SHP77 treated with DMSO at 0.1 percent for 48 hours (cell line): ENCODE measurements around the gene C6orf120.
"Not testable (repeated sequence)": the region's sequence is repeated elsewhere in the genome, so short reads cannot be mapped to it uniquely, and the experiment has no call there.

ENCODE experiments used
- DNase-seq: peaks from one replicate; lab custom pipeline; 2025; lab: John Stamatoyannopoulos, UW

C6orf120 gene

DNA sequence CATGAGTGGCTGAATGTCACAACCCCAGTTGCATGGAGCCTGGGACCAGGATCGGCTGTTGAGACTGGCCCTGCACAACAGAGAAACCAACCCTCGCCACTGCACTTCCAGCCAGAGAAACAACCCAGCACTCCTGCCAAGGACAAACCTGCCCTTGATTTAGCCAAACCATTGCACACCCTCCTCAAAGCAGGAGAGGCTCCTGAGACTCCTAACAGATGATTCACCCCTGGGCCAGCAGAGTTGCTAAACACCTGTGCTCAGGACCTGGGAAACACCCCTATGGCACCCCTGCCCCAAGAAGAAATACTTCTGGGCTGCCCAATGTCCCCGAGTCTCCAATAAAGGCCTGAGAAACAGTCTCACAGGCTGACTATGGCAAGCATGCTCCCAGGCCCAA, 17.9 kb upstream of the C6orf120 start:
- no peak for DNase-seq

DNA sequence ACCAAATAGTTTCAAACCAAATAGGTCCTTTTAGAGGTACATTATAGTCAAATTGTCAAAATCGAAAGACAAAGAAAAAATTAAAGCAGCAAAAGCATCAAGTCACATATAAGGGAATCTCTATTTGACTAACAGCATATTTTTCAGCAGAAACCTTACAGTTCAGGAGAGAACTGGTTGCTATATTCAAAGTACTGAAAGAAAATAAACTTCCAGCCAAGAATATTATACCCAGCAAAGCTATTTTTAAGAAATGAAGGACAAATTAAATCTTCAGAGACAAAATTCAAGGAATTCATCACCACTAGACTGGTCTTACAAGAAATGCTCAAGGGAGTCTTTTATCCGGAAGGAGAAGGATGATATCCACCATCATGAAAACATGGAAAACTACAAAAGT, 16.1 kb upstream of the C6orf120 start:
- no peak for DNase-seq

DNA sequence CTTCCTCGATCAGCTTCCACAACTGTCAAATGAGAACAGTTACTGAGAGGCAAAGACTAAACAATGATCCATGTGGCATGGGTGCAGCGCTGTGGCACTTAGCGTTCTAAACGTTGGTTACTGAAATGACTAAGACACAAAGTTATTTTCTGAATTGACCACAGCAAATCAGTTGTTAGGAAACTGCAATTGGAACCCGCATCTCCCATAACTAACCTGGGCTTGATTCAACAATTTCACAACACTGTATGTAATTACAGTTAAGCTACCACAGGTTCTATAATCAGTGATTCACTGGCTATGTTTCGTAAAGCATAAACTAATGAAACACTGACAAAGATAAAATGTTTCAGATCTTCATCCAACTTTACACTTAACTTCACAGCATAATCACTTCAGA, 12.6 kb upstream of the C6orf120 start:
- no peak for DNase-seq

DNA sequence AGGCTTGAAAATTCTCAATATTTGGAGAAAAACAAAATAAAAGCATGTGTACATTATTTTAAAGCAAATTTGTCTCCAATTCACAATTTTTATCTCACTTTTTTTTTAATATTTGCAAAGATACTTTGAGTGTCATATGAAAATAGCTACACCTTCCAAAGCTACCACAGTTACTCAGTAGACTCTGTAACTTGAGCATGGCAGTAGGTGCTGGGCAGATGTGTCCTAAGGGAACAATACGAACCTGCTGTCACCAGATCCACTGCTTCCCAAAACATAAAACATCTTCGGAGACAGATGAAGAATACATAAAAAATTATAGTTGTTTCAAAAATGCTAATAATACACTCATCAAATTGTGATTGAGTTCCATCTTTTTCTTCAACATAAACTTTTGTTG, 10.7 kb upstream of the C6orf120 start:
- DNase-seq: no peak

DNA sequence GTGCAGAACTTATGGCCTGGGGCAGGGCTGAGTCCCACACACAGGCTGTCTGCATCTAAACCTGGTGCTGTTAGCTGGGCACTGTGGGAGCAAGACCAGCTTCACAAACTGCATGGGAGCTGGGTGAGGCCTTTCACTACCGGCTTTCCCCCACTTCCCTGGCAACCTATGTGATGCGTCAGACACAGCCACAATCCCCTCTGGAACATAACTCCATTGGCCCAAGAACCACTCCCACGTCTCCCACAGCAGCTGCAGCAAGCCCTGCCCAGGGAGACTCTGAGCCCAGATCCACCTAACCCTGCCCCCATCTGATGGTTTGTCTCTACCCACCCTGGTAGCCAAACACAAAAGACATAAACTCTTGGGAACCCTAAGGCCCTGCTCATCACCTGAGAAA, 9.4 kb upstream of the C6orf120 start:
- no peak for DNase-seq

DNA sequence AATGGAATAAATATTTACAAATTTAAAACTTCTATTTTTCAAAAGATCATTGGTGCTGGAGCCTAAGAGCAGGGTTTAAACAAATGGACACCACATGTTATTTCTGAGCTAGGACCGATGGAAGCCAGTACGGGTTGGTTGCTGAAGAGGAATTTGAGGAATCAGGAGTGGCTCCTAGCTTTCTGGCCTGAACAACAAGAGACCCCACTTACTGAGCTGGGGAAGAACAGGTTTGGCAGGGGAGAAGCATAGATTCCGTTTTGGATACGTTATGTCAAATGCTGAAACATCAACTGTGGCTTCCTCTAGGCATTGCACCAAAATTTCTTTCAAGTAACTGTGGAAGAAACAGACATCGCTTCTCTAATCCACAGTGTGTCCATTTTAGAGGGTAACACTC, 6.8 kb upstream of the C6orf120 start:
- no peak for DNase-seq

DNA sequence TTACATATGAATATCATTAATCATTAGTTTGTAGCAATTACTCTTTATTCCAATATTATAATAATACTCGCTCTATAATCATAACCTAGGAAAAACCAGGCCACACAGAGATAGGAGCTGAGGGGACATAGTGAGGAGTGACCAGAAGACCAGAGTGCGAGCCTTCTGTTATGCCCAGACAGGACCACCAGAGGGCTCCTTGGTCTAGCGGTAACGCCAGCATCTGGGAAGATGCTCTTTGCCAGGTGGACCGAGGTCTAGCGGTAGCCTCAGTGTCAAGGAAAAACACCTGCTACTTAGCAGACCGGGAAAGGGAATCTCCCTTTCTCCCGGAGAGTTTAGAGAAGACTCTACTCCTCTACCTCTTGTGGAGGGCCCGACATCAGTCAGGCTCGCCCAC, 4.8 kb upstream of the C6orf120 start:
- DNase-seq: not testable (repeated sequence)

DNA sequence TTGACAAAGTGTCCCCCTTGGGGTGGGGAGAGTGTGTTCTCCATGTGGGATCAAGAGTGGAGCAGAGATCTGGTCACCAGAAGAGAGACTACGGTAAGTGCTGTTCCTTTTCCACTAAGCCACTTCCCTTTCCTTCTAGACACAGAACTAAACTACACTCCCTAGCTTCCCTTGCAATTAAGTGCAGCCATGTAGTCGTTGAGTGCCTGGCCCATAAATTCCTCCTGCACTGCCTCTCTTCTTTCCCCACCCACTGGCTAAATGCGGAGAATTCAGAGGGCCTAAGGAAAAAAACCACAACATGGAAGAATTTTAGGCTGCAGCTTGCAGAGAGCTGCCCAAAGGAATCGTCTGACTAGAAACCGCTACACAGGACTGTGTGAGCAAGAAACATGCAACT, 1.6 kb upstream of the C6orf120 start:
- DNase-seq: no peak

DNA sequence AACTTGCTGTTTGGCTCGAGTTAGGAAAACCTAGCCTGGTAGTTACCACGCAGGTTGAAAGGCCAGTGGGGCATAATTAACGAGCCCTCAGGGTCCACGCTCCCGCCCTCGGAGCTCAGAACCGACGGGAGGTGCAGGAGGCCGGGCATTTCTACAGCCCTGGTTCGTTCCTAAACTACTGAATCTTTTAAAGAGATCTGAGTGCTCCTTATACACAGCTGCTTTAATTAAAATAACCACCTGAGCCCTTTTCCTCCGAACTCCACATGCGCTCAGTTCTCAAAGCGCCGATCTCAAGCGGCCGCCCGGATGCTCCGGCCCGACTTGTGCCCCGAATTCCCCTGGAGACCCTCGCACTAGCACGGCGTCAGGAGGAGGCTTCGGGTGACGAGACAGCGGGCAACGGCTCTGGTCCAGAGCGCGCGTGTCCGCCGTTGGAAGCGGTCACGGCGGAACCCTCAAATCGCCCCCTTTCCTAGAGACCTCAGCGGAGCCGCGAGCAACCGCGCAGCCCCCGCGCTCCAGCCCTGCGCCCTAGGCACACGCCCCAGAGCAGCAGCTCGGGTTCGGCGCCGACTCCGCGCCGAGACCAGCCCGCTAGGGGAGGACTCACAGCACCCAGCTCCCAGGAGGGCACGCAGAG, 494 bp upstream of the C6orf120 start:
- DNase-seq: no peak

DNA sequence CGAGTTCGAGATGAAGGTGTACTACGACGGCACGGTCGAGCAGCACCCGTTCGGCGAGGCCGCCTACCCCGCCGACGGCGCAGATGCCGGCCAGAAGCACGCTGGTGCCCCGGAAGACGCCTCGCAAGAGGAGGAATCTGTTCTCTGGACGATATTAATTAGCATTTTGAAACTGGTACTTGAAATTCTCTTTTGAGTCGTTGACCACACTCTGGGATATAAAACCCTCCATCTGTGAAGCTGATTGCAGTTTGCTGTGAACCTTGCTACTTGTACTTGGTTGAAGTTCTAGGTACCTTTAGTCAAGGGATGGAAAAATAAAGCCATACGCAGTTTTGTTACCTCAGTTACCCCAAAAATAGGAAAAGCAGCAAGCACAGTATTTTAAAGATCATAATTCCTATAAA, 917 bp downstream of the C6orf120 start:
- DNase-seq: no peak

DNA sequence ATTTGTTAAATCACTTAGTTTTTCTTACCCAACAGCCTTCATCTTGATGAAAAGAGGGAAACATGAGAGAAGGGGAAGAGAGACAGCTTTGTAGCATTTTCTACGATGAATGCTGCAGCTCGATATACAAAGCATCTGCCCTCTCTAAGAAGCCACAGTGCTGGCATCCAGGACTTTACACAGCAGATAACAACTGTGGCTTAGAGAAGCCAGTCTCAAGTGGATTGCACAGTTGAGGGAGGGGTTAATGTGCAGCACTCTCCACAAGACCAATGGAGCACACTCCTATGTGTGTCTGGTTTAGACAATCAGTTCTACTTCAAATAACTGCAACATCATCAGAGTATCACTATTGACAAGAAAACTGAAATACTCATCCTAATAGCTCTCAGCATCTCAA, 5.8 kb downstream of the C6orf120 start:
- DNase-seq: no peak

DNA sequence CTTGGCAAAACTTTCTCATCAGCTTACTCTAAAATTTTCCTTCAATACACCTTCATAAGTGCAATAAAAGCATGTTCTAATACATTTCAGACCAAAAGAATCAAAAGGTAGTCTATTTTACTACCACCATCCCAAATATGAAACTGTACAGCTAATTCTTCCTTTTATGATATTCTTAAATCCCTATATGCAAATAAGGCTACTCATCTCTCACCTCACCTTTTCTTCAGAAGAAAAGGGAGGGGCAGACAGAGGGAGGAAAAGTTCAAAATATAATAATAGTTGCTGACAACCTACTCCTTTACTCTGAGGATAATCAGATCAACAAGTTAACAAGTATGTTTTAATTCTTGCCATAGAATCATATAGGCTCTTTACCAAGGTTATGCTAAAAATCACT, 7.4 kb downstream of the C6orf120 start:
- DNase-seq: no peak

DNA sequence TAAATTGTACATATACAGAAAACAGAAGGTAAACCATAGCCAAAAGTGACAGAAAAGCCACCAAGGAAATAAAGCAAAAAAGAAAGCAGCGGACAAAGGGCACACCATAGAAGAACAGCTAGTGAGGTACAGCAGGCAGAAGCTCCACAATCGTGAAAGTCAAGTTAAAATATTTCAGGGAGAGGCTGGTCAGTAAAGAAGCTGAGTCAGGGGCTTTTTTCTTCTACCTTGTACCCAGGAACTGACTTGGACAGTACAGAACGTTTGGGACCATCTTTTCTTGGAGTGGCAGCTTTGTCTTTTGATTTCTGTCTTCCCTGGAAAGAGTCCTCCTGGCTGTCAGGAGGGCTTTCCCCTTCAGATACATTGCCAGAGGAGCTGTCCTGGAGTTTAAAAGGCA, 8.1 kb downstream of the C6orf120 start:
- DNase-seq: no peak

DNA sequence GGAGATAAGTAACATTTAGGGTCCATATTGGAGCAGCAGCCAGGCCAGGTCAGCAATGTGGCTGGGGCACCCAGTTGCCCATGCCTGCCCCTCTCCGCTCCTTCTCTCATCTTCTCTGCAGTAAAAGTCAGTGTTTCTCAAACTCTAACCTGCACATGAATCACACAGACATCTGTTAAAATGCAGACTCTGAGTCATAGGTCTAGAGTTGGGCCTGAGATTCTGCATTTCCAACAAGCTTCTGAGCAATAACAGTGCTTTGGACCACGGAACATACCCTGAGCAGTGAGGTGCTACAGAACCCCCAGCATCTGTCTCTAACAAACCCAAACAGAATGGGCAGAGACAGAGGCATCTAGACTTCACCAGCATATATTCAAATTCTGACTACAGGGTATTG, 12.3 kb downstream of the C6orf120 start:
- no peak for DNase-seq

DNA sequence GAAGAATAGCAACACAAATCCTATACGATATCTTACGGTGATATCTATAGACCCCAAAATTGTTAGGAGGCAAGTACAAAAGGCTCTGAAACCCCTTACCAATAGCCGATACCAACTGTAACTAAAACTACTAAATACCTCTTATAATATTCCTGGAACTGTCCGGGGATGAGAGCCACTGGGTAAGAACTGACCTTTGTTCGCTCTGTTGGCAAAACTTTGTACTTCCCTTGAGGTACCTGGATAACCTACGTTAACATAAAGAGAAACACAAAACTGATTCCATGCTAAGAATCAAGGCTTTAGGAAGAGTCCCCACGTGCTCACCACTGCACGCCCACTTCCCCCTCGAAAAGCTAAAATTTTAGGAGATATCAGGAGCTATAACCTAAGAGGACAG, 12.7 kb downstream of the C6orf120 start:
- DNase-seq: no peak

DNA sequence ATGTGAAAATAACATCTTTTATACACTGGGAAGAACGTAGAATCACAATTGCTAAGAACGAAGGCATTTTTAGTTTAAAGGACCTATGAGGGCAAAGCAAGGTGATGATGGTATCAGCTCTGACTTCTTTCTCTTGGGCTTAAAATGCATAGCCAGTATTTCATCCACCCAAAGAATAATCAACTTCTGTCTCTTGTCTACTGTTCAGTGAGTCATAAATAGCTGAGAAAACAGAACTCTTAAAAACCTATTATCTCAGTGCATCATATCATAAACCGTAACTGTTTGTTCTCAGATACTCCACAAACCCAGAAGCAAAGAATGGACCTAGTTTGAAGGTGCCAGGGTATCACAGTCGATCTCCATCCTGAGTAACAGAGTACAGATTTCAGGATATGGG, 17.2 kb downstream of the C6orf120 start:
- DNase-seq: no peak

DNA sequence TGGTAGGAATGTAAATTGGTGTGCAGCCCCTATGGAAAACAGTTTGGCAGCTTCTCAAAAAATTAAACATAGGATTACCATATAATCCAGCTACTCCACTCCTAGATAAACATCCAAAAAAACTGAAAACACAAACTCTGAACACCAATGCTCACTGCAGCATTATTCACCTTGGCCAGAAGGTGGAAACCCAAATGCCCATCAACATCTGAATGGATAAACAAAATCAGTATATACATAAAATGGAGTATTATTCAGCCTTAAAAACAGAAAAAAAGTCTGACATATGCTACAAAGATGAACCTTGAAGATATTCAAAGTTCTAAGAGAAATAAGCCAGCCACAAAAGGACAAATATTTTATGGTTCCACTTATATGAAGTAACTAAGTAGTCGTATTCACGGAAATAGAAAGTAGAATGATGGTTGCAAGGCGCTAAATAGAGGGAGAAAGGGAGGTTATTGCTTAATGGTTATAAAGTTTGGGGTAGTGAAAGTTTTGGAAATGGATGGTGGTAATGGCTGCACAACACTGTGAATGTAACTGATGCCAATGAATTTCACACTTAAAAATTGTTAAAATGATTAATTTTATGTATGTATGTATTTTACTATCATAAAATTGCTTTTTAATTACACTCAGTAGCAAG, 18.4 kb downstream of the C6orf120 start:
- no peak for DNase-seq

DNA sequence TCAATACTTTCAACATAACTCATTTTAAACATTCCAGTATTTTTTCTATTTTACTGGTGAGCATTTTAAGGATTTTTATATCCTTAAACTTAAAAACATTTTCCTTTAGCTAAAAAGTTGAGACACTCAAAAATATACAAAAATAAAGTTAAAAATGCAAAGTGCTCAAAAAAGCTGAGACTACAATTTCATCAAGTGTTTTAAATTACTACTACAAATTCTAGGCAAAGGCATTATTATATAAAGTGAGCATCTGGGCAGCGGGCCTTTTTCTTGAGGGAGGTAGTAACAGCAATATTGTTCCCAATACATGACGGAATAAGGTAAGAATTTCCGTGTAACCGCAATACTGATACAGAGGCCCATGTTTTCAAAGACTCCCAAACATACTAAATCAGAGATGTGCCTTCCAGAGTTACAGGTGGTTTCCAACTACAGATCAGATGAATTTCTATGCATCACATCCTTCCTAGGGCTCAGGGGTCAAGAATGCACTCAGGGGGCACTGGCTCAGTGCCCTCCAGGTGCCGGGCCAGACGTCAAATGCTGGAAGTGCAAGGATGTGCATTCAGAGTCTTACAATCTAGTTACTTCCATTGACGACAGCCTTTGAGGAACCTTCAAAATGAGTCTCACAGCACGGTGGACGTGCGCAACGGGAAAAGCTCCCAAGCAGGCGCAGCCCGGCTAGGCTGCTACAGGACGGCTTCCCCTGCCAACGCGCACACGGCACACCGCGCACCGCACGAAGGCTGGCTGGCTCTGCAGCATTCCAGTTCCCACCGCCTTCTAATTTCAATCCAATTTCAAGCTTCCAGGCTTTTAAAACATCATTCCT, 20.7 kb downstream of the C6orf120 start:
- no peak for DNase-seq

DNA sequence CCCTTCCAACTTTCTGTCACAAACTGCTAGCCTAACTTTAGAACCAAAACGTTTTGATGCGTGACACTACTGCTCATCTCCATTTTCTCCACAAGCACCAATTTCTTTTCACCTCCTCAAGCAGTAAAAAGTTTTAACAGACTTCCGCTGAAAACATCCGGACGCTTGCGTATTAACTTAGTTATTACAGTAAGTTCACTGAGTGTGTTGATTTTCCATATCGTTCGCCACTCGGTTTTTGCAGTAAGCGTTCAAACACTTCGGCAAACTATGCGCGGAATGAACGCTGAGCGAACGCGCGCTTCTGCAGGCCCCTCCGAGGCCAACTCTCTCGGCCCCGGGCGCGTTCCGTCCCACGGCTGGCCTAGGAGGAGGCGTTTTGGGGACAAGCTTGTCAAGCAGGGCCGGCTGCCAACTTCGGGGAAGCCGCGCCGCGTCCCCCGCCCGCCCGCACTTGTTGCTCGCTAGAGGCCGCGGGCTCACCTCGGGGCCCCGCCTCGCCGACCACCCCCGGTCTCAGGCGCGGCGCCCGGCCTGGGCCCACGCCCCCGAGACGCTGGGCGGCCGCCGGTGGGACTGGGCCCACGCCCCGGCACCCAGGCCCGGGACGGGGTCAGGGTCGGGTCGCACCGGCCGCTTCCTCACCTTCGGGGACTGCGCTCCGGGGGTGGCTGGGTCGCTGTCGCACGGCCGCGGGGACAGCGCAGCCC, 21.4 kb downstream of the C6orf120 start:
- peak; percentile 5 for DNase-seq

DNA sequence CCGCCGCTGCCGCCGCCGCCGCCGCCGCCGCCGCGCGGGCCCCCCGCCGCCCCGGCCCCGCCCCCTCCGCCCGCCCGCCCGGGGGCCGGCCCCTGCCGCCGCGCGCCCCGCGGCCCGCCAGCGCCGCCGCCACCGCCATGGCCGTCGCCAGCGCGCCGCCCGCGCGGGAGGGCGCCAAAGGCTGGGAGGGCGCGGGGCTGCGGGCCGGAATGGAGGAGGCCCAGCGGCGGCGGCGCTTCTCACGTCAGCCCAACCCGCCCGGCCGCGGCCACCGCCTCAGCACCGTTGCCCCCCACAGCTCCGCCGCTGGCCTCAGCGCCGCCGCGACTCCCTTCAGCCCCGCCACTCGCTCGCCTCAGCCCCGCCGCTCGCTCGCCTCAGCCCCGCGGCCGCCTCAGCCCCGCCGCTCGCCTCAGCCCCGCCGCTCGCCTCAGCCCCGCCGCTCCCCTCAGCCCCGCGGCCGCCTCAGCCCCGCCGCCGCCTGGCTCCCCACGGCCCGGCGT, 22.1 kb downstream of the C6orf120 start:
- no peak for DNase-seq

DNA sequence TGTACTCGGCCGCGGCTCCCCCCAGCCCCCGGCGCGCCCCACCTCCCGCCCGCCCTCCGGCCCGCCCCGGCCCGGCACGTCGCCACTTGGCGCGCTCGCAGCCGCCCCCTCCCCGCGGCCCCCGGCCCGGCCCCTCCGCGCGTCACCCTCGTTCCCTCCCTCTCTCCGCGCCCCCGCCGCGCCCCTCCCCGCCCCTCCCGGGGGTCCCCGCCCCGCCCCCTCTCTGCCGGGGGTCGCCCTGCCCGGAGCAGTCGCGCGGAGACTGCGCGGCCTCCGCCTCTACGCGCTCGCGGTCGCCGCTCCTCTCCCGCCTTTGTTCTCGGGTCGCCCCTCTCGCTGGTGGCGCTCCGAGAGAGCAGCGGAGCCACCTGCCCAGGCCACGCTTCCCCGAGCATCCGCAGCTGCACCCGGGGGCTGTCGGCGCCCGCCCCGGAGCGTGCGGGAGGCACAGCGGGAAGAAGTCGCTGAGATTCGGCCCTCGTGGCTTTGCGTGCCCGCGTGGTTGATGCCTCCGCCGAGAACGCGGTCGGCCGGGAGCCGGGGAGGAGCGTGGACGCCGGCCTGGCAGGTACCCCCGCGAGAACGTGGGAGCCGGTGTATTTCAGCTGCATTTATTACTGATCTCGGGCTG, 22.7 kb downstream of the C6orf120 start, which contains the start of gene PHF10:
PHF10 (minus strand) TSS at position 7 of the 631 bp plus-strand sequence. CDS start 569 bp downstream, outside the sequence.
- DNase-seq: peak; percentile 37
